Esophagus muscularis mucosa (tissue), 4 donors: Measurements from ENCODE around the gene TAS1R3.

Experiments
- CTCF ChIP-seq, 3 experiments: fragments of 200-600 bp in 2 of 3; fragments of 450-650 bp in 1 of 3; sonication (generic) in 2 of 3; IDR thresholded peaks; one replicate each; pipeline ENCODE4 v1.5.1; 2017 to 2019; ENCODE audit warnings: antibody characterized with exemption in 3 of 3, mild to moderate bottlenecking in 2 of 3, moderate library complexity in 1 of 3
- EP300 ChIP-seq: sonication (generic); formaldehyde crosslinking; IDR thresholded peaks from one replicate; pipeline ENCODE4 v1.6.1; 2017; ENCODE audit warnings: antibody characterized with exemption
- POLR2A ChIP-seq: fragments of 450-650 bp; IDR thresholded peaks from one replicate; pipeline ENCODE4 v1.6.1; 2017; ENCODE audit warnings: antibody characterized with exemption, moderate library complexity, mild to moderate bottlenecking, low read depth
- POLR2AphosphoS5 ChIP-seq, 2 donors: sonication (generic); formaldehyde crosslinking; IDR thresholded peaks; one replicate each; pipeline ENCODE4 v1.6.1; 2017; ENCODE audit warnings: antibody characterized with exemption in 2 of 2

- no peak for TF ChIP-seq POLR2A
- no peak for TF ChIP-seq POLR2AphosphoS5 (IDR thresholded peaks at IDR 0.05)
- TF ChIP-seq CTCF (IDR thresholded peaks at IDR 0.05) = no peak
- TF ChIP-seq EP300 = no peak
These were observed 6.1 kb downstream of the TAS1R3 start for GRCh38 chr1:1336931-1337792.
